Sigmoid colon (tissue), 7 donors: ENCODE data around the gene CCR1. TPM values are rescaled to one million over a fixed set of nuclear protein-coding genes. Genes with fewer than 3 reads are reported as not detected.

Experiments
- DNase-seq: peaks from one replicate; pipeline ENCODE4 v3.0.0-alpha.2; 2019
- H3K27ac ChIP-seq, 4 donors: fragments of 200-600 bp; sonication (generic); one replicate each; pipeline ENCODE4 v1.5.1; 2016 to 2019; ENCODE audit warnings: mild to moderate bottlenecking in 1 of 4
- H3K27me3 ChIP-seq, 3 donors: fragments of 200-600 bp; sonication (generic); one replicate each; pipeline ENCODE4 v1.5.1; 2019; ENCODE audit warnings: mild to moderate bottlenecking in 1 of 3
- H3K36me3 ChIP-seq, 4 donors: fragments of 200-600 bp; sonication (generic); one replicate each; pipeline ENCODE4 v1.5.1; 2016 to 2019
- H3K4me1 ChIP-seq, 4 donors: fragments of 200-600 bp; sonication (generic); one replicate each; pipeline ENCODE4 v1.5.1; 2017 to 2019
- H3K4me3 ChIP-seq, 4 donors: fragments of 200-600 bp; sonication (generic); one replicate each; pipeline ENCODE4 v1.5.1; 2017 to 2019; ENCODE audit warnings: mild to moderate bottlenecking in 2 of 4, moderate library complexity in 1 of 4
- H3K9me3 ChIP-seq, 4 donors: fragments of 200-600 bp in 3 of 4; sonication (generic) in 3 of 4; one replicate each; pipeline versions ENCODE4 v1.5.1 to v1.6.1; 2013 to 2019
- CTCF ChIP-seq, 4 experiments: fragments of 450-650 bp in 3 of 4; fragments of 200-600 bp in 1 of 4; IDR thresholded peaks; one replicate each; pipeline ENCODE4 v1.5.1; 2016 to 2019; ENCODE audit warnings: antibody characterized with exemption in 4 of 4, mild to moderate bottlenecking in 3 of 4, moderate library complexity in 2 of 4
- EP300 ChIP-seq, 4 donors: sonication (generic); formaldehyde crosslinking; IDR thresholded peaks; one replicate each; pipeline ENCODE4 v1.6.1; 2017; ENCODE audit warnings: antibody characterized with exemption in 4 of 4
- POLR2A ChIP-seq, 2 donors: fragments of 450-650 bp; IDR thresholded peaks; one replicate each; pipeline ENCODE4 v1.6.1; 2016; ENCODE audit warnings: antibody characterized with exemption in 2 of 2, mild to moderate bottlenecking in 2 of 2, moderate library complexity in 2 of 2
- POLR2AphosphoS5 ChIP-seq, 4 donors: sonication (generic); formaldehyde crosslinking; IDR thresholded peaks; one replicate each; pipeline ENCODE4 v1.6.1; 2017; ENCODE audit warnings: antibody characterized with exemption in 4 of 4
- WGBS, 2 donors: extraction: QIAGEN DNeasy Blood & Tissue Kit; methylation state at CpG; one replicate each; pipeline ENCODE4 v1.1.7; 2013; 5-methylcytosine and 5-hydroxymethylcytosine counted together
- intact Hi-C: fragments of 100-400 bp; cut with DNase I; formaldehyde crosslinking; loops from one replicate; pipeline ENCODE4 v1.15.1; 2023
- polyA plus RNA-seq, 3 donors: library from polyadenylated mRNA; stranded (reverse); fragments of 200-250 nt; gene quantifications; one replicate each; pipeline ENCODE4 v1.2.3, GENCODE V29; 2013
- total RNA-seq, 4 donors: library from RNA; depleted of rRNA; stranded (reverse); fragments of >200 nt; gene quantifications; one replicate each; pipeline ENCODE4 v1.1.0, GENCODE V29; 2016
- donor health status: healthy with polysubstance abuse.
- donor health status: Bipolar disorder and iron deficiency.
- donor health status: healthy.

CCR1 gene
- total and polyA plus RNA-seq, 7 donors: 2.2 to 16.6 (median 8.2) TPM

DNA sequence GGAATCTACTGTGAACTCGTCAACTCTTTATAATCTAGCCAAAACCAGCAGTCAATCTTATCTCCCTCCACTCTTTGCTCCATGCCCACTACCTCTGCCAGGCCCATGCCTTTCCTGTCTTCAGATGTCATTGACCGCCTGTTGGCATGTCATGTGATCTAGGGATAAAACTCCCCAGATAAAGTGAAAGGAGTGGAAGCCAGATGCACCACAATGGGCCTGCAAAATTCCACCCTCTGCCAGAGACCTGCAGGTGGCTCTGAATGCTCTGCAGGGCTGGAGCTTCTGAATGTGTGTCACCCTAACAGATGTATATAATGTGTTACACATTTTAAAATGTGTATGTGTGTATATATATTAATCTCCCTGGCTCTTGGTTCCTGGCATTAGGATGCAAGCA lies 31.8 kb upstream of the CCR1 start:
- intact Hi-C loops: no loop called here
- H3K27me3 ChIP-seq: no peaks in the 10 kb centered on the region
- H3K36me3 ChIP-seq: no peaks in the 10 kb centered on the region
- no peak overlapping the region for H3K27ac ChIP-seq
- TF ChIP-seq CTCF (IDR thresholded peaks at IDR 0.05): no peak
- no peak for TF ChIP-seq EP300 (IDR thresholded peaks at IDR 0.05)
- no peak for TF ChIP-seq POLR2AphosphoS5 (IDR thresholded peaks at IDR 0.05)
- no peak for TF ChIP-seq POLR2A (IDR thresholded peaks at IDR 0.05)
- H3K9me3 ChIP-seq: no peaks in the 10 kb centered on the region
- 67 to 89% methylated on average over 2 of the region's 2 CpGs for WGBS, 2 donors
- no peak for DNase-seq
- no peaks in the 10 kb centered on the region for H3K4me1 ChIP-seq
- H3K4me3 ChIP-seq: no peak overlapping the region

DNA sequence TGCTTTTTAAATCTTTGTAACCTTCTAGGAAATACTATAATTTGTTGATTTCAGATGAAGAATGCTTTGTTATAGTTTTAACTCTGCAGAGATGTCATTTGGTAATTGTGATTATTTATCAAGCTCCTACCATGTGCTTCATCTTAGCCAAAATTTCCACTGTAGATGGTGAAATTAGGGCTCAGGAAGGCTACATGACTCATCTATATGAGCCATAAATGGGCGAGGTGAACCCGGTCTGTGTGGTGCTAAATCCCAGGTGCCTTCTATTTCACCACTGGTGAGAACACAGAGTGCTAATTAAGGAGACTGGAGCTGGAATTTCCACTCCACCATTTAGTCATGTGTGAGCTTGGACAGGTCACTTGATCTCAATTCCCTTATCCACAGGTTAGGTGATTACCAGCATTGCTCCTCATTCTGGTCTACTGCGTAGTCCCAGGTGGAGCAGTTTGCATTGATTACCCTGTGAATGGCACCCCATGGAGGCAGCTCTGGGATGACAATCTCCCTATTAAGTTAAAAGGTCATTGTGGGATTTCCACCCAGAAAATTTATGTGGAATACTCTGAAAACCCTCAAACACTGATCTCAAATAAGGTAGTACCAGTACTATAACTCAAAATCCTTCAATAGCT lies 31.3 kb upstream of the CCR1 start:
- no peak for DNase-seq
- intact Hi-C loops: no loop called here

DNA sequence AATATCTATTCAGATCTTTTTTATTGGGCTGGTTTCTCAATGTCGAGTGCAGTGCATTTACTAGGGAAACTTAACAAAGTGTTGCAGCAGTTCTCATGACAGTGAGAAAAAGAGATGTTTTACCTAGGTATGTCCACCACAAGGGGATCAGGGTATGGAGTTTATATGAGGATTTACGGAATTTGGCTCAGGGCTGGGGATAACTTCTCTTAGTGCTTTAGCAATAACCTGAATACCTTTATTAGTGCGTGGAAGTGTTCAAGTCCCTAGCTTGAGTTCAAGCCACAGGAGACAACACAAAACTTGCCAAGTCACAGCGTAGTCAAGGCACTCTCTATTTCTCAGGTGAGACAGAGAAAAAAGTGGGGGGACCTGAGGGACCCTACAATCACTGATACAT lies 30.3 kb upstream of the CCR1 start:
- Histone ChIP-seq H3K27ac (no peak overlapping the region), H3K27me3 (no peaks in the 10 kb centered on the region), H3K4me3 (no peak overlapping the region), H3K36me3 (no peaks in the 10 kb centered on the region), H3K4me1 (no peaks in the 10 kb centered on the region), H3K9me3 (no peaks in the 10 kb centered on the region)
- TF ChIP-seq CTCF (IDR thresholded peaks at IDR 0.05) (no peak), POLR2A (IDR thresholded peaks at IDR 0.05) (no peak), EP300 (IDR thresholded peaks at IDR 0.05) (no peak), POLR2AphosphoS5 (IDR thresholded peaks at IDR 0.05) (no peak)
- 81 to 82% methylated on average over 4 of the region's 4 CpGs for WGBS, 2 donors
- intact Hi-C loops: no loop called here
- DNase-seq: no peak

More for the DNA sequence above, 31.3 kb upstream of the CCR1 start:
- Histone ChIP-seq H3K27ac (no peak overlapping the region), H3K27me3 (no peaks in the 10 kb centered on the region), H3K9me3 (no peaks in the 10 kb centered on the region), H3K4me1 (no peaks in the 10 kb centered on the region), H3K36me3 (no peaks in the 10 kb centered on the region), H3K4me3 (no peak overlapping the region)
- 46 to 72% methylated on average over 3 of the region's 3 CpGs for WGBS, 2 donors
- TF ChIP-seq CTCF (IDR thresholded peaks at IDR 0.05): no peak
- no peak for TF ChIP-seq EP300 (IDR thresholded peaks at IDR 0.05)
- no peak for TF ChIP-seq POLR2AphosphoS5 (IDR thresholded peaks at IDR 0.05)
- no peak for TF ChIP-seq POLR2A (IDR thresholded peaks at IDR 0.05)

- H3K9me3 ChIP-seq: no peaks in the 10 kb centered on the region
- no peaks in the 10 kb centered on the region for H3K36me3 ChIP-seq
- no peak for DNase-seq
- no peak overlapping the region for H3K4me3 ChIP-seq
- WGBS, 2 donors: 69 to 76% methylated on average over 5 of the region's 5 CpGs
- no peaks in the 10 kb centered on the region for H3K4me1 ChIP-seq
- intact Hi-C loops: no loop called here
- H3K27ac ChIP-seq: no peak overlapping the region
- TF ChIP-seq POLR2AphosphoS5 (IDR thresholded peaks at IDR 0.05) (no peak), EP300 (IDR thresholded peaks at IDR 0.05) (no peak), CTCF (IDR thresholded peaks at IDR 0.05) (no peak), POLR2A (IDR thresholded peaks at IDR 0.05) (no peak)
- no peaks in the 10 kb centered on the region for H3K27me3 ChIP-seq
These were observed 28.4 kb upstream of the CCR1 start for GRCh38 chr3:46236294-46237054.
